GM12891 (cell line): ENCODE data around the gene KCNG1. TPM values are rescaled to one million over a fixed set of nuclear protein-coding genes. Genes with fewer than 3 reads are reported as not detected.

Source experiments
- DNase-seq: peaks from one replicate; pipeline ENCODE4 v3.0.0; 2011; ENCODE audit warnings: low spot score; ENCODE audit not compliant: insufficient read length
- FAIRE-seq: peaks from 2 replicates; lab custom pipeline; 2011; peaks lifted over from hg19 to GRCh38; lab: Jason Lieb, UNC
- PAX5 ChIP-seq: IDR thresholded peaks from 2 replicates; pipeline ENCODE4 v1.6.1; 2011; ENCODE audit warnings: low read length, moderate library complexity, mild to moderate bottlenecking; ENCODE audit not compliant: insufficient read depth, severe bottlenecking
- POLR2A ChIP-seq: IDR thresholded peaks from 2 replicates; pipeline ENCODE4 v1.6.1; 2011; ENCODE audit warnings: low read depth, low read length, control low read depth
- POLR2AphosphoS5 ChIP-seq: IDR thresholded peaks from 2 replicates; pipeline ENCODE4 v1.6.1; 2011; ENCODE audit warnings: low read depth, low read length, control low read depth
- POU2F2 ChIP-seq: IDR thresholded peaks from 2 replicates; pipeline ENCODE4 v1.6.1; 2011; ENCODE audit warnings: low read depth, mild to moderate bottlenecking, control low read depth, low read length, moderate library complexity
- SPI1 ChIP-seq: IDR thresholded peaks from 2 replicates; pipeline ENCODE4 v1.6.1; 2011; ENCODE audit warnings: low read depth, low read length, control low read depth
- TAF1 ChIP-seq: IDR thresholded peaks from 2 replicates; pipeline ENCODE4 v1.6.1; 2011; ENCODE audit warnings: low read depth, low read length, control low read depth
- polyA plus RNA-seq: library from polyadenylated mRNA; unstranded; fragments of >200 nt; gene quantifications from one replicate; pipeline ENCODE4 v1.2.1, GENCODE V29; 2012; ENCODE audit warnings: low read depth, missing spikeins, inconsistent platforms; ENCODE audit not compliant: missing spikeins

KCNG1 gene, protein sequence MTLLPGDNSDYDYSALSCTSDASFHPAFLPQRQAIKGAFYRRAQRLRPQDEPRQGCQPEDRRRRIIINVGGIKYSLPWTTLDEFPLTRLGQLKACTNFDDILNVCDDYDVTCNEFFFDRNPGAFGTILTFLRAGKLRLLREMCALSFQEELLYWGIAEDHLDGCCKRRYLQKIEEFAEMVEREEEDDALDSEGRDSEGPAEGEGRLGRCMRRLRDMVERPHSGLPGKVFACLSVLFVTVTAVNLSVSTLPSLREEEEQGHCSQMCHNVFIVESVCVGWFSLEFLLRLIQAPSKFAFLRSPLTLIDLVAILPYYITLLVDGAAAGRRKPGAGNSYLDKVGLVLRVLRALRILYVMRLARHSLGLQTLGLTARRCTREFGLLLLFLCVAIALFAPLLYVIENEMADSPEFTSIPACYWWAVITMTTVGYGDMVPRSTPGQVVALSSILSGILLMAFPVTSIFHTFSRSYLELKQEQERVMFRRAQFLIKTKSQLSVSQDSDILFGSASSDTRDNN
- polyA plus RNA-seq, result 0.12 TPM

DNA sequence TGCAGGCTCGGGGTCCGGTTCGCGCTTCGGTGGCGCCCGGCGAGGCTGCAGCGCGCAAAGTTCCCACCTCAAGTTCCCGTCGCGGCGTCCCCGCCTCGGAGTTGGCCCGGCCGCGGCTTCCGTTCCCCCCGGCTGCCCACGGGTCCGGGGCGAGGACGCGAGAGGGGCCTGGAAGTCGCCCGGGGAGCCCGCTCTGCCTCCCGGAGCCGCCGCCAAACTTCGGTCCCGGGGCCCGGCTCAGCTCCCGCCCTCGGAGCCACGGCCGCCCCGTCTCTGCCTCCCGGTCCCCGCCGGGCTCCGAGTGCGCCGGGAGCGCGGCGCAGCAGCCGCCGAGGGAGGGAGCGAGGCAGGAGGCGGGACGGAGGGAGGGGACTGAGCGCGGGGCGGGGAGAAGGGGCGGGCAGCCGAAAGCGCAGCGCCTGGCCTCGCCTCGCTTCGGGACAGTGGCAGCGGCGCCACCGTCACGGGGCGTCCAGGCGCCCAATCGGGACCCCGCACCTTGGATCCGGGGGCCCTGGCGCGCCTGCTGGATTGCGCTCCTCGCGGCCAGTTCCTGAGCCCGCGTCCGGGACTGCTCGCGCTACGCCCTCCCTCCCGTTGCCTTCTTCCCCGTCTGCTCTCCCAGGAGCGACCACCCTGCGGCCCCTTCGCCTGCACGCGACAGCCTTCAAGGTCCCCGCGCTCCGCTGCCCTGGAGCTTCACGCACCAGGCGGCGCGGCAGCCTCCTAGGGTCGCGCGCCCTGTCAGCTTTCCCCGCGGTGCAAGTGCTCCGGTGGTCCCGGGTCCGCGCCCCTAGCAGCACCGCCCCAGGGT is at the start of gene KCNG1:
TSS of gene KCNG1 (minus strand) at position 305 of the 814 bp plus-strand sequence. CDS start 12,769 bp downstream, outside the sequence.
- DNase-seq, result peak; percentile 78
- FAIRE-seq, result no peak
- no peak for TF ChIP-seq SPI1
- TF ChIP-seq POU2F2, result no peak
- no peak for TF ChIP-seq TAF1
- TF ChIP-seq POLR2AphosphoS5, result no peak

DNA sequence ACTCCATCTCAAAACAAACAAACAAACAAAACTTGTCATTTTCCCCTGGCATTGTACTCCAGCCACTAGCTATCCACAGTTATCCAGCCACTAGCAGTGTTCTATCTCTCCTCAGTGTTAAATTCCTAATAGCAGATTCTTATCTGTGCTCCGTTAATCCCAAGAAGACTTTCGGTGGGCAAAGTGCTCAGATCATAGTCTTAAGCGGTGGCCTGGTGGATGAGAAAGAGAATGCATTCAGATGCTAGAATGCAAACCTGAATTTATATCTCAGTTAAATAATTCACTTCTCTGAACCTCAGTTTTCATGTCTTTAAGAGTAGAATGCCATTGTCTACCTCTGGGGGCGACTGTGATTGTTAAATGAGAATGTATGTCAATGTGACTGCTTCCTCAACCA is 47.7 kb upstream of the KCNG1 start:
- no peak for FAIRE-seq
- no peak for DNase-seq
- TF ChIP-seq POLR2A (no peak), PAX5 (no peak), POU2F2 (no peak), TAF1 (no peak), POLR2AphosphoS5 (no peak), SPI1 (no peak)

DNA sequence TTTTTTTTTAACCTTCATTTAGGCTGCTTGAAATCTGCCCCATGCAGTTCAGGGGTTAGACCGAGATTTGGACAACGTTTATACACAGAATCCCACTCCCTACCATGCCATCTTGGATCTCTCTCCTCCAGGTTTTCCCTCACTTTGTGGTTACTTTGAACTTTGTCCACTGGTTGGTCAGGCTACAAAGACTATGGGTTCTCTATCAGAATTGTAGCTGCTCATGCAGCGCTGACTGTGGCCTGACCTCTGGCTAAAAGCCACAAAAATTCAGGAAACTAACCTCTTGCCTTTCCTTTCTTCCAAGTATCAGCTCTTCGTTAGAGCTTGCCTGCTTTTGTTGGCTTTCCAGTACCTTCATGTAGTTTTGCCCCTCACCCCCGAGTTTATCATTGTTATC is 44.9 kb upstream of the KCNG1 start:
- no peak for TF ChIP-seq TAF1
- no peak for TF ChIP-seq POLR2AphosphoS5
- TF ChIP-seq SPI1, result no peak
- no peak for TF ChIP-seq POU2F2
- TF ChIP-seq POLR2A, result no peak
- no peak for TF ChIP-seq PAX5
- no peak for DNase-seq
- no peak for FAIRE-seq

DNA sequence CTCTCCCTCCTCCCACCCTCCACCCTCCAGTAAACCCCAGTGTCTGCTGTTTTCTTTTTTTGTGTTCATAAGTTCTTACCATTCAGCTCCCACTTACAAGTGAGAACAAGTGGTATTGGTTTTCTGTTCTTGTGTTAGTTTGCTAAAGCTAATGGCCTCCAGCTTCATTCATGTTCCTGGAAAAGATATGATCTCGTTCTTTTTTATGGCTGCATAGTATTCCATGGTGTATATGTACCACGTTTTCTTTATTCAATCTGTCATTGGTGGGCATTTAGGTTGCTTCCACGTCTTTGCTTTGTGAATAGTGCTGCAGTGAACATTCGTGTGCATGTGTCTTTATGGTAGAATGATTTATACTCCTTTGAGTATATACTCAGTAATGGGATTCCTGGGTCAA is 42.7 kb upstream of the KCNG1 start:
- DNase-seq, result no peak
- TF ChIP-seq POLR2A (no peak), PAX5 (no peak), POU2F2 (no peak), POLR2AphosphoS5 (no peak), TAF1 (no peak), SPI1 (no peak)

DNA sequence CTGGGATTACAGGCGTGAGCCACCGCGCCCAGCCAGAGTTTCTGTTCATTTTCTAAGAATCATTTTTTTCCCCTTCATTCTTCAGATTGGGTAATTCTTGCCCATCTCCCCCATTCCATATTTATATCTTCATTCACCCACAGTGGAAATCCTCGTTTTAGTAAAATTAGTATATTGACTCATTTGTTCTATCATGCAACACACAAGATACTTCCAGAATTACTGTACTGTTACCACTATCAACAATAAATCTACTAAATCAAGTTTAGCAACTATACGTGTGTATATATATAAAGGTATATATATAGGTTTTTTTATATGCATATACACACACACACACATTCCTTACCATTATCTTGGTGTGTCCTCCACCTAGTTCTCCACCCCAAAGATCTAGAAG is 41.2 kb upstream of the KCNG1 start:
- DNase-seq, result no peak
- TF ChIP-seq POU2F2, result no peak
- no peak for TF ChIP-seq POLR2AphosphoS5
- no peak for TF ChIP-seq TAF1
- TF ChIP-seq PAX5, result no peak
- no peak for TF ChIP-seq SPI1
- no peak for TF ChIP-seq POLR2A
- no peak for FAIRE-seq

More for the DNA sequence above, 42.7 kb upstream of the KCNG1 start:
- no peak for FAIRE-seq

DNA sequence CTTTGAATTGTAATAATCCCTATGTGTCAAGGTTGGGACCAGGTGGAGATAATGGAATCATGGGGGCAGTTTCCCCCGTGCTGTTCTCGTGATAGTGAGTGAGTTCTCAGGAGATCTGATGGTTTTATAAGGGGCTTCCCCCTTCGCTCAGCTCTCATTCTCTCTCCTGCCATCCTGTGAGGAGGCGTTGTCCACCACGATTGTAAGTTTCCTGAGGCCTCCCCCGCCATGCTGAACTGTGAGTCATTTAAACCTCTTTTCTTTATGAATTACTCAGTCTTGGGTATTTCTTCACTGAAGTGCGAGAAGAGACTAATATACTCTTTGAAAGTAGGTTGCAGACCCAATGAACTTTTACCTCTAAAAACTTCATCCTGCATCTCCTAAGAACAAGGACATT is 39.2 kb upstream of the KCNG1 start:
- no peak for DNase-seq
- TF ChIP-seq PAX5, result no peak
- TF ChIP-seq TAF1, result no peak
- TF ChIP-seq SPI1, result no peak
- no peak for TF ChIP-seq POLR2A
- TF ChIP-seq POU2F2, result no peak
- no peak for TF ChIP-seq POLR2AphosphoS5
- no peak for FAIRE-seq

DNA sequence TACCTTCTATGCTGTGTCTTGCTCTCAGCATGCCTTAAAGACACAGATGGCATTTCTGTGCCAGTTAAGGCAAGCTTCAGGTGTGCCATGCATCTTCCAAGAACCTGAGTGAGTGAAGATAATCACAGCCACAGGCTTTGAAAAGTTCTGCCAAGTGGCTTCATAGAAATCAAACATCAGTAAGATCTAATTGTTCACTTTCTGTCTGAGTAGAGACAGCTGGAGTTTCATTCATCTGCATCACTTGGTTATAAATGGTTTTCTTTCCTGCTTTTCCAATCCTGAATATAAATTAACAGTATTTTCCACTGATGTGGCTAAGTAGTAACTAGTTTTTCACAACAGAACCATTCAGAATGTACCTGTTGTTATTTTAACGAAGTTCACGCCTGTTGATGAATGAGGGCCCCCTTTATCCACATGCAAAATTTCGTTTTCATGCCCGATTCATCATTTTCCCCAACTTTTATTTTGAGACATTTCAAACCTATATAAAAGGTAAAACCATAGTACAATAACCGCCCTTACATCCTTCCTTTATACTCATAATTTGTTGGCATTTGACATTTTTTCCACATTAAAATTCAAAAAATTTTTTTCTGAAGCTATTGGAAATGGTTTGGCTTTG is 38.6 kb upstream of the KCNG1 start:
- FAIRE-seq (no peak), DNase-seq (no peak)
- TF ChIP-seq POLR2A, result no peak
- no peak for TF ChIP-seq POU2F2
- TF ChIP-seq TAF1, result no peak
- TF ChIP-seq POLR2AphosphoS5, result no peak
- TF ChIP-seq PAX5, result no peak
- no peak for TF ChIP-seq SPI1

DNA sequence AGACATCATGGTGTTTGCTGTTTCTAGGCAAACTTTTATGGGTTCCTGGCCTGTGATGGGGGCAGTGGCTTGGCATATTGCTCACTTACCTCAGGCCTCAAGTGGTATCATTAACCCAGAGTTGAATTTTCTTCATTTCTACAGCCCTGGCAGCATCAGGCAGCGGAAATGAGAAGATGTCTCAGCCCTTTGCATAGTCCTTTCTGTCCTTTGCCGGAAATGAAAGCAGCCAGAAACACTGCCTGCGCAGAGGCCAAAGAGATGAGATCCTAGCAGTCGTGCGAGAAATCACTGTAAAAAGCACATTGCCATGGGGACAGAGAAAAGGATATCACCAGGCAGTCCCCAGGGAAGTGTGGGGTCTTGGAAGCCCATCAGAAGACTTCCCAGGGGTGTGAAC is 37.4 kb upstream of the KCNG1 start:
- TF ChIP-seq POLR2AphosphoS5, result no peak
- no peak for TF ChIP-seq PAX5
- TF ChIP-seq TAF1, result no peak
- no peak for TF ChIP-seq POLR2A
- no peak for TF ChIP-seq POU2F2
- TF ChIP-seq SPI1, result no peak
- FAIRE-seq, result no peak
- DNase-seq, result no peak

DNA sequence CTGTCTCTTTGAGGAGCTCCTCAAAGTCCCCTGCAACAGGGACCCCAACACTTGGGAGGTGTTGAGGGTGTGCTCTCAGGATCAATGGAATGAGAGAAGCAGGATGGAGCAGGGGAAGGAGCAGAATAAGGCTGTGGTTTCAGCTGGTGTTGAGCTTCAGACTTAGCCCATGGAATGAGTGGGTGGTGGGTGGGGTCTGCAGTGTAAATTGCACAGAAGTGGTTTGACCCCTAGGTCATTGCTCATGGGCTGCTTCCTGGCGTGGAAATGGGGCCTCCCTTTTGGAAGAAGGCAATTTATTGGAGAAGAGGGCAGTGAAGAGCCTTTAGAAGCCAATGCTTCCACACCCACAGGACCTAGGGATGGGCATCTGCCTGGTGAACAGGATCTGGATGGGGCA is 37.0 kb upstream of the KCNG1 start:
- TF ChIP-seq TAF1 (no peak), PAX5 (no peak), SPI1 (no peak), POU2F2 (no peak), POLR2AphosphoS5 (no peak), POLR2A (no peak)
- DNase-seq (no peak), FAIRE-seq (no peak)
